ENCODE data around the gene CRIM1. TPM values are rescaled to one million over a fixed set of nuclear protein-coding genes. Genes with fewer than 3 reads are reported as not detected.

Gene CRIM1
- total and polyA plus RNA-seq, 2 experiments from 2014 or later, result 10.5 to 36.4 TPM

GRCh38 chr2:36550006-36550405 lies 194.4 kb downstream of the CRIM1 start (continued):
- no peak for TF ChIP-seq CTCF (conservative IDR thresholded peaks at IDR 0.05; ENCODE audit: low read depth in 2 of 2)
- TF ChIP-seq JUNB (IDR thresholded peaks at IDR 0.05; ENCODE audit: unreplicated experiment), result no peak

GRCh38 chr2:36553683-36554082 lies 198.1 kb downstream of the CRIM1 start:
- Mint-ChIP-seq H3K4me1 (no peaks in the 10 kb centered on the region), H3K36me3 (ENCODE audit: low read depth) (peaks cover 28% of the 10 kb centered on the region), H3K27ac (no peak overlapping the region), H3K27me3 (ENCODE audit: insufficient read depth, low read depth, poor library complexity) (peaks cover 2% of the 10 kb centered on the region), H3K4me3 (no peak overlapping the region), H3K9me3 (no peaks in the 10 kb centered on the region)
- H3K4me3 ChIP-seq, result no peak overlapping the region
- no peak overlapping the region for H2AFZ ChIP-seq
- H3K27me3 ChIP-seq (ENCODE audit: insufficient read depth), result no peaks in the 10 kb centered on the region
- no peaks in the 10 kb centered on the region for H4K20me1 ChIP-seq (replicated peaks; ENCODE audit: insufficient read depth)
- H3K79me2 ChIP-seq (replicated peaks; ENCODE audit: insufficient read depth), result no peaks in the 10 kb centered on the region
- no peak overlapping the region for H3K4me2 ChIP-seq
- 0 out of 2 replicates have a peak, but pooled peaks cover 4% of the 10 kb centered on the region for H3F3A ChIP-seq (replicated peaks; ENCODE audit: low read depth)
- no peaks in the 10 kb centered on the region; the same call in 1 of the 2 replicates for H3K36me3 ChIP-seq (ENCODE audit: insufficient read depth)
- no peak overlapping the region for H3K27ac ChIP-seq (ENCODE audit: low read depth)
- no peak for ATAC-seq
- H3K4me1 ChIP-seq (ENCODE audit: insufficient read depth), result no peaks in the 10 kb centered on the region
- no peaks in the 10 kb centered on the region for H3K9me2 ChIP-seq (ENCODE audit: insufficient read depth)
- DNase-seq (ENCODE audit: low spot score), result no peak
- TF ChIP-seq ZNF462 (CRISPR knock-in tag; IDR thresholded peaks at IDR 0.05) (no peak), ZNF331 (CRISPR knock-in tag; IDR thresholded peaks at IDR 0.05; ENCODE audit: low read depth) (no peak), CTCF (conservative IDR thresholded peaks at IDR 0.05; ENCODE audit: low read depth in 2 of 2) (no peak), NANOG (IDR thresholded peaks at IDR 0.05; ENCODE audit: borderline replicate concordance) (no peak), EZH2phosphoT487 (IDR thresholded peaks at IDR 0.05; ENCODE audit: unreplicated experiment) (no peak), EZH2 (IDR thresholded peaks at IDR 0.05; ENCODE audit: low read depth, unreplicated experiment) (no peak), ETS1 (IDR thresholded peaks at IDR 0.05) (no peak), CREB1 (CRISPR knock-in tag; IDR thresholded peaks at IDR 0.05; ENCODE audit: low read depth) (no peak), REST (IDR thresholded peaks at IDR 0.05; ENCODE audit: unreplicated experiment) (no peak)
